ENCODE measurements around the gene JCHAIN. TPM values are rescaled to one million over a fixed set of nuclear protein-coding genes. Genes with fewer than 3 reads are reported as not detected.
A peak's percentile ranks its signal among the peaks of the same experiment; 100 is the strongest.

JCHAIN gene
- total and polyA plus RNA-seq, 2 experiments from 2014 or later: 2.3 to 4.9 TPM

DNA sequence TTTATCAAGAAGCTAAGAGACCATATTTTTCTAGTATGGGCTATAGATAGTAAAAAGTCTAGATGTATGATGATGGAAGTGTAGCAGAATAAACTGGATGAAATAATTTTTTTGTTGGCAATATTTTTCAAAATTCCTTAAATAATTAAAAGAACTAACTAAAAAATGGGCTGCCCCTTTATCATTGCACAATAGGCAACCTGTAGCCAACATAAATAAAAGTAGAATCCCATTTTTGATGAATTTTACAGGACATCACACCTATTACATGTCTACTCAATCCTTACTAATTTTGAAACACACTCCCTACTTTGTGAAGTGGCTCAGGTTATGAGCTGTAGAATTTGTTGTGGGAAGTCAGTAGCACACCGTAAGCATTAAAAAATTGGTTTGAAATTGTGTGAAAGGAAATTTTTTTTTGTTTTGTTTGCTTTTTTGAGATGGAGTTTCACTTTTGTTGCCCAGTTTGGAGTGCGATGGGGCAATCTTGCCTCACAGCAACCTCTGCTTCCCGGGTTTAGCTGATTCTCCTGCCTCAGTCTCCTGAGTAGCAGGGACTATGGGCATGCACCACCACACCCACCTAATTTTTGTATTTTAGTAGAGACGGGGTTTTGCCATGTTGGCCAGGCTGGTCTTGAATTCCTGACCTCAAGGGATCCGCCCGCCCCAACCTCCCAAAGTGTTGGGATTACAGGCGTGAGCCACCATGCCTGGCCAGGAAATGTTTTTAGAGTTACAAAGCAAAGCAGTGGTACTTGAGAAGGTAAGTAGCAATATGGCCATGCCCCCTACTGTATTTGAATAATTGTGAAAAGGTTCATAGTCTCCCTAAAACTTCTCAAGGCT lies 46.5 kb upstream of the JCHAIN start:
- TF ChIP-seq EZH2 (IDR thresholded peaks at IDR 0.05; ENCODE audit: insufficient read depth, poor library complexity, severe bottlenecking) (no peak), EZH2phosphoT487 (IDR thresholded peaks at IDR 0.05; ENCODE audit: insufficient read depth, low read depth) (no peak)
- WGBS, 2 experiments (ENCODE audit: low coverage in 1 of 2, low lambda C conversion rate in 2 of 2, missing lambda C conversion rate in 2 of 2): 86 to 90% methylated on average over 6 to 7 of the region's 7 CpGs
- in situ Hi-C loops (cut with MboI): no loop called here
- H2AFZ ChIP-seq: no peak overlapping the region
- H3K27ac ChIP-seq: no peak overlapping the region
- no peaks in the 10 kb centered on the region for H3K27me3 ChIP-seq (replicated peaks; ENCODE audit: insufficient read depth)
- H3K79me2 ChIP-seq (ENCODE audit: insufficient read depth): peaks cover 98% of the 10 kb centered on the region
- H3K4me3 ChIP-seq: no peak overlapping the region
- H3K4me1 ChIP-seq (ENCODE audit: insufficient read depth): no peaks in the 10 kb centered on the region
- no peak overlapping the region for H3K9ac ChIP-seq
- no peaks in the 10 kb centered on the region for H3K36me3 ChIP-seq (ENCODE audit: low read depth)
- peaks cover 1% of the 10 kb centered on the region; the same call in 1 of the 2 replicates for H3F3A ChIP-seq (ENCODE audit: insufficient read depth)
- H3K9me3 ChIP-seq (ENCODE audit: low read depth): no peaks in the 10 kb centered on the region
- no peaks in the 10 kb centered on the region for H3K9me2 ChIP-seq (ENCODE audit: insufficient read depth)
- no peaks in the 10 kb centered on the region for H4K20me1 ChIP-seq (ENCODE audit: insufficient read depth)
- DNase-seq: no peak
- H3K4me2 ChIP-seq (ENCODE audit: unreplicated experiment): no peak overlapping the region

DNA sequence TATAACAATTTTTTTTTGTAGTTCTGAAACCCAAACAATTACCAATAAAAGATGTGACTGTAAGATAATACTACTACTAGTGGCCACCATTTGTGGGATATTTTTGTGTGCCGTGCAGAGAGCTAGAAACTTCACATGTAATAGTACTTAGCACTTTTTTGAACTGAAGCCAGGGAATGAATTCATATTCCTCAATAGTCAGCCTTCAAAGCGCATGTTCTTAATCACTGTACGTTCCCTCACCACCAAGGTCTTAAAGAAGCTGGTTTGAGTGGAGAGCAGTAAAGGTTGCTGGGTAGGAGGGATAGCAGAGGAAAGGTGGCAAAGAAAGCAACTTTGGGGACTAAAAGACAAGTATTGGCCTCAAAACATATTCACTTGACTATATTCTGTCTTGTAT lies 45.8 kb upstream of the JCHAIN start:
- Histone ChIP-seq H3K27me3 (replicated peaks; ENCODE audit: insufficient read depth) (no peaks in the 10 kb centered on the region), H3K27ac (no peak overlapping the region), H3K9me3 (ENCODE audit: low read depth) (no peaks in the 10 kb centered on the region), H3K4me1 (ENCODE audit: insufficient read depth) (peaks cover 6% of the 10 kb centered on the region), H3K4me3 (no peak overlapping the region), H3F3A (ENCODE audit: insufficient read depth) (peaks cover 7% of the 10 kb centered on the region), H3K9me2 (ENCODE audit: insufficient read depth) (no peaks in the 10 kb centered on the region), H3K4me2 (ENCODE audit: unreplicated experiment) (no peak overlapping the region), H2AFZ (no peak overlapping the region), H4K20me1 (ENCODE audit: insufficient read depth) (no peaks in the 10 kb centered on the region), H3K9ac (no peak overlapping the region), H3K79me2 (ENCODE audit: insufficient read depth) (peaks cover 100% of the 10 kb centered on the region), H3K36me3 (ENCODE audit: low read depth) (no peaks in the 10 kb centered on the region)
- no peak for TF ChIP-seq EZH2phosphoT487 (IDR thresholded peaks at IDR 0.05; ENCODE audit: insufficient read depth, low read depth)
- TF ChIP-seq EZH2 (IDR thresholded peaks at IDR 0.05; ENCODE audit: insufficient read depth, poor library complexity, severe bottlenecking): no peak
- in situ Hi-C loops (cut with MboI): no loop called here
- WGBS, 2 experiments (ENCODE audit: low coverage in 1 of 2, low lambda C conversion rate in 2 of 2, missing lambda C conversion rate in 2 of 2): 29 to 40% methylated on average over 3 of the region's 3 CpGs
- DNase-seq: peak; percentile 41

DNA sequence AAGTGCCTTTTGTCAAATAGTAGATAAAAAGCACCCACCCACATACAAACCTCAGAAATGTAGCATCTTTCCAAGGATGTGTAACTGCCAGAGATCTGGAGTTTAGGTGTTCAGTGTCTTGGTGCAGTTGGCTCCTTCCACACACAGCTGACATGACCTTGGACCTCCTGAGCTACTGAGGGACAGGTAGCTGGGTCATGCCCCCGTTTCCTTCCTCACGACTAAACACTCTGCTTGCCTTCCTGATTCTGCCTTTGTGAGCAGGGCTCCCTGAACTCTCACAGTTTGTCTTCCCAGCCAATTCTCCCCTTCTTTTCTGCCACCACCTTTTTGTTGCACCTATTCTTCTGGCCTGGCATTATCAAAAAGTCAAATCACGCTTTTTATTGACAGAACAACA lies 45.3 kb upstream of the JCHAIN start:
- Histone ChIP-seq H3K27ac (no peak overlapping the region), H3K79me2 (ENCODE audit: insufficient read depth) (peaks cover 100% of the 10 kb centered on the region), H2AFZ (no peak overlapping the region), H3K9ac (no peak overlapping the region), H3K36me3 (ENCODE audit: low read depth) (no peaks in the 10 kb centered on the region), H4K20me1 (ENCODE audit: insufficient read depth) (no peaks in the 10 kb centered on the region), H3K27me3 (replicated peaks; ENCODE audit: insufficient read depth) (no peaks in the 10 kb centered on the region), H3K4me1 (ENCODE audit: insufficient read depth) (peaks cover 12% of the 10 kb centered on the region), H3K4me2 (ENCODE audit: unreplicated experiment) (no peak overlapping the region), H3K4me3 (no peak overlapping the region), H3F3A (ENCODE audit: insufficient read depth) (peaks cover 12% of the 10 kb centered on the region), H3K9me3 (ENCODE audit: low read depth) (no peaks in the 10 kb centered on the region), H3K9me2 (ENCODE audit: insufficient read depth) (no peaks in the 10 kb centered on the region)
- in situ Hi-C loops (cut with MboI): no loop called here
- DNase-seq: no peak
- TF ChIP-seq EZH2 (IDR thresholded peaks at IDR 0.05; ENCODE audit: insufficient read depth, poor library complexity, severe bottlenecking) (no peak), EZH2phosphoT487 (IDR thresholded peaks at IDR 0.05; ENCODE audit: insufficient read depth, low read depth) (no peak)
- WGBS, 2 experiments (ENCODE audit: low coverage in 1 of 2, low lambda C conversion rate in 2 of 2, missing lambda C conversion rate in 2 of 2): 85 to 91% methylated on average over 3 of the region's 3 CpGs

- Histone ChIP-seq H3K4me2 (ENCODE audit: unreplicated experiment) (no peak overlapping the region), H3K27me3 (replicated peaks; ENCODE audit: insufficient read depth) (no peaks in the 10 kb centered on the region), H3F3A (ENCODE audit: insufficient read depth) (peaks cover 21% of the 10 kb centered on the region), H3K9me2 (ENCODE audit: insufficient read depth) (no peaks in the 10 kb centered on the region), H3K36me3 (ENCODE audit: low read depth) (no peaks in the 10 kb centered on the region), H3K9ac (no peak overlapping the region), H3K4me3 (no peak overlapping the region), H3K9me3 (ENCODE audit: low read depth) (no peaks in the 10 kb centered on the region), H4K20me1 (ENCODE audit: insufficient read depth) (no peaks in the 10 kb centered on the region), H3K79me2 (ENCODE audit: insufficient read depth) (peaks cover 88% of the 10 kb centered on the region), H2AFZ (no peak overlapping the region), H3K27ac (no peak overlapping the region), H3K4me1 (ENCODE audit: insufficient read depth) (peaks cover 16% of the 10 kb centered on the region)
- 94 to 97% methylated on average over 7 of the region's 7 CpGs for WGBS, 2 experiments (ENCODE audit: low coverage in 1 of 2, low lambda C conversion rate in 2 of 2, missing lambda C conversion rate in 2 of 2)
- no peak for TF ChIP-seq EZH2 (IDR thresholded peaks at IDR 0.05; ENCODE audit: insufficient read depth, poor library complexity, severe bottlenecking)
- no peak for TF ChIP-seq EZH2phosphoT487 (IDR thresholded peaks at IDR 0.05; ENCODE audit: insufficient read depth, low read depth)
- no peak for DNase-seq
- in situ Hi-C loops (cut with MboI): no loop called here
Measured at GRCh38 chr4:70709611-70710205, 43.4 kb upstream of the JCHAIN start.
